Medulla oblongata (tissue), 1 donor: ENCODE data around the gene ZFPM1.
"Not testable (repeated sequence)": the region's sequence is repeated elsewhere in the genome, so short reads cannot be mapped to it uniquely, and the experiment has no call there.

Source experiments
- DNase-seq: peaks from one replicate; pipeline ENCODE4 v3.0.0-alpha.2; 2015; ENCODE audit errors: extremely low spot score

ZFPM1 gene

DNA sequence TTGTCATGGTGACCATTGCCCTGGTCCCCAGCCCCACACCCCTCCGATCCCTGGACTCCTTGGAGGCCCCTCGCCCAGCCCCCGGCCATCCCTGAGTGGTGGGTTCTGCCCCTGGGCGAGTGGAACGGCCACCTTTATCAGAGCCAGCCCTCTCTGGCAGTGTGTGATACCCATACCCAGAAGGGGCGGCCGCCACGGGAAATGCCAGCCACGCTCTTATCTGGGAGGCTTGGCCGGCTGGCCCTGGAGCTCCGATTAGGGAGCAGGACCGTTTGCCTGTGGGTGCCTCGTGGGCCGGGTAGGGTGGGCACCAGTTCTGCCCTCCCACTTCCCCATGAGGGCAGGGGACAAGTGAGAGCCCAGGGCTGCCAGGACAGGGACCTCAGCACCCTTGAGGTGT lies 58.8 kb downstream of the ZFPM1 start:
- no peak for DNase-seq

DNA sequence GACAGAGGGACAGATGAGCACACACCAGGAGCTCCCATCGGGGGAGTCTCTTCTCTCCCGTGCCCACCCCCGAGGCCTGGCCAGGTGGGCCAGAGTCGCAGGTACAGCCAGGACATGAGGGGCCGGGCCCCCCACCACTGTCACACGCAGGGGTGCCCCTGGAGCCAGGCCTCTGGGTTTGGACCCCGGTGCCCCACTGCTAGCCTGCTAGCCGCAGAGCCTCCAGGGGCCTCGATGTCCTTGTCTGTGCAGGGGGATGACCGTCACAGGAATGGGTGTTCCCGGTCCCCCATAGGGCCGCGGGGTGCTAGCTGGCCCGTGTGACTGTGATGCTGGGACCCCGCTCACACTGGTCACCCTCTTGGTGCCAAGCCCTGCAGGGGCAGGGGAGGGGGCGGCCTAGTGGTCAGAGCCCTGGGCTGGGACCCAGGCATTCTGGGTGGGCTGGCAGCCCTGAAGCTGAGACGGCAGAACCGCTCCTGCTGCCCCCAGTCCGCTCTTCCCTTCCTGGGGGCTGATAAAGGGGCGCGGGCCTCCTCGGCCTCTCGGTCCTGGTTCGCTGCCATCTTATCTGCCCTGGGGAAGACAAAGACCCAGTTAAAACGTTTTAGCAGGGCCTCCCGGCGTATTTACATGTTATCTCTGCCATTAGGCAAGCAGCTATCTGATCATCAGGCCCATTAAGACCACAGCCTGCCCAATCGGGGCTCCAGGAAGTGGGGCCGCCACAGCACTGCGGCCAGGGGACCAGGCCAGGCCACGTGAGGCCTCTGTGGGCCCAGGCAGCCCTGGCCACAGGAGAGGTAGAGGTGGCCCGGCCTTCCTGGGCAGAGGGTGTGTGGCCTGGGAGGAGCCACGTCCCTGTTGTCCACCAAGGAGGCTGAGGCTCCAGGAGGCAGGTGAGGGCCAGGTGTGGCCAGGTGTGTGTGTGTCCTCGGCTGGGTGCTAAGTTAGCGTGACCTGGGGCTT lies 59.9 kb downstream of the ZFPM1 start:
- no peak for DNase-seq

GRCh38 chr16:88514070-88514469 lies 61.0 kb downstream of the ZFPM1 start:
- DNase-seq = no peak

DNA sequence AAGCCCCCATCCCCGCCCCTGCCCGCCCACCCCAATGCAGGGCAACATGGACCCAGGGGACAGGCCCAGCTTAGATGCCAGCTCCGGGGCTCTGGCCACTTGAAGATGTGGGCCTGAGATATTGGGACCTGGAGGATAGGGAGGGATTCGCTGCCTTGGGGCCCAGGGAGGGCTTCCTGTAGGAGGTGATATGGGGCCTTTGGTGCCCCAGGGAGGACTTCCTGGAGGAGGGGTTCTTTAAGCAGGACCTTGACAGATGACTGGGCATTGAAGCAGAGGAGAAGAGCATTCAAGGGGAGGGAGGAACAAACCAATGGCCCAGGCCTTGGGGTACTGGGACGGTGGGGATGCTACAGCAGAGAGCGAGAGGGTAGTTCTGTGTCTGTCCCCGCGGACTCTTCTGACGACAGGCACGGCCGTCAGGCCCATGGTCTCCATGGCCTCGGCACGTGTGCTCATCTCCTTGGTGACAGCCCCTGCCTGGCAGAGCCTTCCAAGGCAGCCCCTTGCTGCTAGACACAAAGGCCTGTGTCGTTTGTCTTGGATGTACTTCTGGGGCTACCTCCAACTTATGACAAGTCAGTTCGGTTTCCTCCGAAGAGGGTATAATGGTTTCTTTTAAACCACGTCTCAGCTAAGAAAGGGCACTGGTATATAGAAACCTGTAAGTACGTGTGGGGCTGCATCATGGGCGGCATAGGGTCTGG lies 61.6 kb downstream of the ZFPM1 start:
- DNase-seq = no peak

DNA sequence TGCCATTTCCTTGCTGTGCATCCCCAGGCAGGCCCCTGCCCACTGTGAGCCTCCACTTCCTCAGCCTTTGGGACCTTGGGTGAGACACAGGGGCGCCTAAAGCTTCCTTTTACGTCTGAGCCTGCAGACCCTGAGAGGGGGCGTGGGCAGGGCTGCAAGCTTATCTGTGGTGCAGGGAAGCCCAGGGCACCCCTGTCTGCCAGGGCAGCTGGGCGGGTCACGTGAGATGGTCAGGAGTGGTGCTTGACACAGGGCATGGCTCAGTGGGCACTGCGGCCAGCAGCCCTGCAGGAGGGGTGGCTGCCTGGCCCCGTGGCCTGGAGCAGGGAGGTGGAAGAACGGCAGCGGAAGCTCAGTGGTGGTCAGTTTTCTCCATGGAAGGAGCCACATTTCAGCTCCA lies 62.3 kb downstream of the ZFPM1 start:
- DNase-seq = no peak

- DNase-seq = no peak
These were observed 63.0 kb downstream of the ZFPM1 start for GRCh38 chr16:88515925-88516594.

GRCh38 chr16:88516601-88517061 lies 63.6 kb downstream of the ZFPM1 start:
- DNase-seq = no peak

DNA sequence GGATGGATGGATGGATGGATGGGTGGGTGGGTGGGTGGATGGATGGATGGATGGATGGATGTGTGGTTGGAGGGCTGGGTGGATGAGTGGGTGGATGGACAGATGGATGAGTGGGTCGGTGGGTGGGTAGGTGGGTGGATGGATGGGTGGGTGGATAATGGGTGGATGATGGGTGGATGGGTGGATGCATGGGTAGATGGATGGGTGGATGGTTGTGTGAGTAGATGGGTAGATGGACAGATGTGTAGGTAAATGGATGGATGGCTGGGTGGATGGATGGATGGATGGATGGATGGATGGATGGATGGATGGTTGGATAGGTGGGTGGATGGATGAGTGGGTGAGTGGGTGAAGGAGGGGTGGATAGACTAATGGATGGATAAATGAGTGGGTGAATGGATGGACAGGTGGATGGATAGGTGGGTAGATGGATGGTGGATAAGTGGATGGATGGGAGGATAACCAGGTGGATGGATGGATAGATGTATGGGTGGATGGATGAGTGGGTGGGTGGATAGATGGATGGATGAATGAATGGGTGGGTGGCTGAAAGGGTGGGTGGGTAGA lies 64.2 kb downstream of the ZFPM1 start:
- not testable (repeated sequence) for DNase-seq

DNA sequence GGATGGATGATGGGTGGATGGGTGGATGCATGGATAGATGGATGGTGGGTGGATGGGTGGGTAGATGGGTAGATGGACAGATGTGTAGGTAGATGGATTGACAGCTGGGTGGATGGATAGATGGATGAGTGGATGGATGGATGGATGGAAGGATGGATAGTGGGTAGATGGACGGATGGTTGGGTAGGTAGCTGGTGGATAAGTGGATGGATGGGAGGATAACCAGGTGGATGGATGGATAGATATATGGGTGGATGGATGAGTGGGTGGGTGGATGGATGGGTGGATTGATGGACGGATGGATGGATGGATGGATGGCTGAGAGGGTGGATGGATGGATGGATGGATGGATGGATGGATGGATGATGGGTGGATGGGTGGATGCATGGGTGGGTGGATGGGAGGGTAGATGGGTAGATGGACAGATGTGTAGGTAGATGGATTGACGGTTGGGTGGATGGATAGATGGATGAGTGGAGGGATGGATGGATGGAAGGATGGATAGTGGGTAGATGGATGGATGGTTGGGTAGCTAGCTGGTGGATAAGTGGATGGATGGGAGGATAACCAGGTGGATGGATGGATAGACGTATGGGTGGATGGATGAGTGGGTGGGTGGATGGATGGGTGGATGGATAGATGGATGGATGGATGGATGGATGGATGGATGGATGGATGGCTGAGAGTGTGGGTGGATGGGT lies 65.5 kb downstream of the ZFPM1 start:
- DNase-seq = not testable (repeated sequence)

GRCh38 chr16:88519240-88519639 lies 66.2 kb downstream of the ZFPM1 start:
- DNase-seq = no peak

- DNase-seq = no peak
These were observed 67.0 kb downstream of the ZFPM1 start for GRCh38 chr16:88519938-88520653.

DNA sequence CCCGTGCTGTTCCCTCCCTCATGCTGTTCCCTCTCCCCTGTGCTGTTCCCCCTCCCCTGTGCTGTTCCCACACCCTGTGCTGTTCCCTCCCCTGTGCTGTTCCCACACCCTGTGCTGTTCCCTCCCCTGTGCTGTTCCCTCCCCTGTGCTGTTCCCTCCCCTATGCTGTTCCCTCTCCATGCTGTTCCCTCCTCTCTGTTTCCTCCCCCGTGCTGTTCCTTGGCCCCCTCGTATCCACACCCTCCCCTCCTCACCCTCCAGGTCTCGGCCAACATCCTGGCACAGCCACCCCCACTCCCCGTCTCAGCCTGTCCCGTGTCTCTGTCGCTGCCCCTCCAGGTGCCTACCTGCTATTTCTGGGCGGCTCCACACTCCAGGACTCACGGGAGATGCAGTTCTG lies 68.6 kb downstream of the ZFPM1 start:
- DNase-seq = no peak

DNA sequence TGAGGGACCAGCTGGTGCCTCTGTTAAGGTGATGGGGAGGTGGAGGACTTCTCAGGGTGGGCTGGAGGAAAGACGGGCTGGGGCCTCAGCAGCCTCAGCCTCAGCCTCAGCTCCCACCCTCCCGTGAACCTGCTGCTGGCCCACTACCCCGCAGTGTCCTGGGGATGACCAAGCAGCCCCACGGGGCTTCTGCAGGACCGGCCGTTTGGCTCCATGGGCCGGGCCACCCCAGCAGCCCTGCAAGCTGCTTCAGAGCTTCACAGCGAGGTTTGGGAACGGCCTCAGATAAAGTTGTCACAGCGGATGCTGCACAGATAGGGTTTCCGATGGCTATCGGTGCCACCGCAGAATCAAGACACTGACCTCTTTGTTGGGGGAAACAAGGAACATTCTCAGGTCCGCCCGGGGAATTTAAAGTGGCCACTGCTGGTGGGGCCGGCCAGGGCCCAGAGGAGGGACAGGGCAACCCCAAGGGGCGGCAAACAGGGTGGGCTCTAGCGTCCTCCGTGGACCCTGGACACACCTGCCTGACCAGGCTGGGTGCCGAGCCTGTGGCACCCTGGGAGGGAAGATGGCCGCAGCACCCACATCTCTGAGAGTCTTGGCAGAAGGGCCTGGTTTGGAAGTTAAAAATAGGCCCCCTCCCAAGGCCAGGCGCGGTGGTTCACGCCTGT lies 69.3 kb downstream of the ZFPM1 start:
- DNase-seq = no peak

DNA sequence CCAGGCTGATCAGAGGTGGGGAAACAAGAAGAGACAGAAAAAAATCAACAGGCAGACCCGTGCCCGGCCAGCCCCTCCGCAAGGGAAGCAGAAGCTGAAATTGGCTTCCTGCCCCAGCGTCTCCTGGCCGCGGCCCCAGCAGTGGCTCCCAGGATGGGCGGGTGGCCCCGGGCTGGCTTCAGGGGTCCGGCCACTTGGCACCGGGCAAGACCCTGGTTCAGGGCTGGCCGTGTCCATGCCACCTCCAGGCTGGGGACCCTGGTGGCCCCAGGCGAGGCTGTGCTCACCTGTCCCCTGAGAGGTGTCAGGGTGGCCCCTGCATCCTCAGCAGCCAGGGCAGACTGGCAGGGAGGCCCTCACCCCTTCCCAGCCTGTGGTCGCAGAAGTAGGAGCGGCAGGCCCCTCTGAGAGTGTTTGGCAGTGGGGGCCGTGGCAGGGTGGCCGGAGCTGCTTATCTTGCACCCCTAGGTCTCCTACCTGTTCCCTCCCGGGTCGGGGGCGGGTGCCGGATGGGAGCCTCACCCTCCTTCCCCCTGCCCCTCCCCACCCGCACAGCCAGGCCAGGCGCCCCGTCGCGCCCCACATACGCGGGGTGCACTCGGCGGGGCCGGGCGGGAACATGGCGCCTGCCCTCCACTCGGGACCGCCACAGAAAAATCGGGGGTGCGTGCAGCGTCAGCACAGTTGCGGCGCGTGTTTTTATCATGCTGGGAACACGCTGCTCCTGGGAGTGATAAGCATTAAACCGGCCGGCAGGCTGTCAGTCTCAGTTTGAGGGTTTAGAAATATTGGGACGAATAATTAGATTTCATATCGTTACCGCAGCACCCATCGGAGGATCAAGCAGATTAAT lies 70.5 kb downstream of the ZFPM1 start:
- no peak for DNase-seq

GRCh38 chr16:88524274-88524972 lies 71.3 kb downstream of the ZFPM1 start:
- no peak for DNase-seq

DNA sequence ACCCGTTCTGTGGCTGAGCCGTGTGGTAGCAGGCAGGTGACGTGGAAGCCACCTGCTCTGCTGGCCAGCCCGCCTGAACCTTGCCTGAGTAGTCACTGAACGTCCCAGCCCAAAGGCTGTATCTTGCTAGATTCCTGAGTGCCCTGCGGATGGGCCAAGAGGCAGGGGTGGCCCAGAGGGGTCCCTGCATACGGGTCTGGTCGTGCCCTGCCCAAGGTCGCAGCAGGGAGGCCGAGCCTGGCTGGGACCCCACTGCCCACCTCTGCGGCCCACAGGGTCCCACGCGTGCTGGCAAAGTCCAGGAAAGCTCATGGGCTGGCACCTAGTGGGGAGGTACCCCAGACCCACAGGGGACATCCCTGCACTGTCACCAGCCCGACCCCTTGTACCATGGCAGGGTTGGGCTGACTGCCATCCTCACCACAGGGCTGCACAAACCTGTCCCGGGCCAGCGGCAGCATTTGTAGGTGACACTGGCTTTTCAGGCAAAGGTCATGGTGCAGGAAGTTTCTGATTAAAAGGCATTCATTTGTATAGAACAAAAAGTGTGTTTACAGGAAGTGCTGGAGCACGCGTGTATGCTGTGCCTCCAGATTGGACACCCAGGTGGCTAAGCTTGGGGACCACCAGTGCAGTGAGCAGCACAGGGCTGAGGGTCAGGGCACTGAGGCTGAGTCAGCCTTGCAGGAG lies 72.0 kb downstream of the ZFPM1 start:
- DNase-seq = no peak

GRCh38 chr16:88525663-88525990 lies 72.5 kb downstream of the ZFPM1 start:
- no peak for DNase-seq
